ENCODE results near the gene BIN1.
A peak's percentile ranks its signal among the peaks of the same experiment; 100 is the strongest.

Gene BIN1

GRCh38 chr2:127101048-127101611 lies 5.8 kb downstream of the BIN1 start:
- H3K27ac Mint-ChIP-seq, result peak overlapping the region in 1 of 2 donors; percentile 1
- ATAC-seq (no peak), DNase-seq (no peak)
- no peaks in the 10 kb centered on the region for H3K9me3 Mint-ChIP-seq
- H3K4me1 Mint-ChIP-seq, result peaks cover 13% of the 10 kb centered on the region
- H3K4me3 Mint-ChIP-seq, result no peak overlapping the region
- H3K27me3 Mint-ChIP-seq, result peaks cover 11% of the 10 kb centered on the region

GRCh38 chr2:127100251-127101047 lies 6.5 kb downstream of the BIN1 start:
- Mint-ChIP-seq H3K4me3 (no peak overlapping the region), H3K4me1 (peaks cover 11% of the 10 kb centered on the region), H3K27me3 (peaks cover 10% of the 10 kb centered on the region), H3K27ac (no peak overlapping the region), H3K9me3 (no peaks in the 10 kb centered on the region)
- ATAC-seq (no peak), DNase-seq (no peak)

DNA sequence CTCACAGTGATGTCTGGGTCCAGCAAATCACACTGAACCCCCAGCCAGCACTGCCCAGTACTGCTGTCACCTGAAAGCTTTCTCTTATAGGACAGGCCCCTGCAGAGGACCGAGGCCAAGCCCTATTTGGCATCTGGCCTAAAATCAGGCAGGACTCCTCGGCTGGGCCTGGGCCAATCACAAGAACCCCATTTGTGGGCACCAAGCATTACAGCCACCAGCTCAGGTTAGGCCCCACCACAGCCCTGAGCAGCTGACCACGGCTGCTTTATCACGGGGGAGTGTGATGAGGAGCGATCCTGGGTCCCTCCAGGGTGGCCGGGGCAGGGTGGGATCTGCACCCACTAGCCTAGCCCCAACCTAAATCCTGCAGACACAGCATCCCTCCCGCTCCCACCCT lies 8.2 kb downstream of the BIN1 start:
- Mint-ChIP-seq H3K4me1 (peaks cover 14% of the 10 kb centered on the region), H3K27ac (peak overlapping the region in 1 of 2 donors; percentile 75), H3K9me3 (no peaks in the 10 kb centered on the region), H3K4me3 (no peak overlapping the region), H3K27me3 (no peaks in the 10 kb centered on the region)
- ATAC-seq (no peak), DNase-seq (no peak)

GRCh38 chr2:127097841-127098651 lies 8.9 kb downstream of the BIN1 start:
- H3K27ac Mint-ChIP-seq, result peak overlapping the region in 1 of 2 donors; percentile 75
- DNase-seq (no peak), ATAC-seq (no peak)
- H3K27me3 Mint-ChIP-seq, result no peaks in the 10 kb centered on the region
- no peaks in the 10 kb centered on the region for H3K9me3 Mint-ChIP-seq
- H3K4me3 Mint-ChIP-seq, result no peak overlapping the region
- peaks cover 21% of the 10 kb centered on the region for H3K4me1 Mint-ChIP-seq

DNA sequence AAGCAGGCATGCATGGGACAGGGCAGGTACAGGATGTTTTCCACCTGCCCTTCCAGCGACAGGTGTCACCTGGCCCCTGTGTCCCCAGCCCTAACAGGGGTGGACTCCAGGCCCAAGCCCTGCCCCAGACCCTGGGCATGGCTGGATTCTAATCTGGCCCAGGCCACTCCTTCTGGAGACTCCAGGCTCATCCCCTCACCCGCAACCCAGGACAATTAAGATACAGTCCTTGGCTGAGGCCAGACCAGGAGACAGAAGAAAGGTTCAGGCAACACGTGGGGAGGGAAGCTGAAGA lies 9.5 kb downstream of the BIN1 start:
- no peak overlapping the region for H3K27ac Mint-ChIP-seq
- peak; percentile 10 for ATAC-seq
- no peaks in the 10 kb centered on the region for H3K27me3 Mint-ChIP-seq
- no peak overlapping the region for H3K4me3 Mint-ChIP-seq
- H3K9me3 Mint-ChIP-seq, result no peaks in the 10 kb centered on the region
- no peak for DNase-seq
- H3K4me1 Mint-ChIP-seq, result peaks cover 27% of the 10 kb centered on the region

- no peak for DNase-seq
- H3K4me1 Mint-ChIP-seq, result peaks cover 28% of the 10 kb centered on the region
- ATAC-seq, result no peak
Measured at GRCh38 chr2:127096718-127097470, 10.1 kb downstream of the BIN1 start.

DNA sequence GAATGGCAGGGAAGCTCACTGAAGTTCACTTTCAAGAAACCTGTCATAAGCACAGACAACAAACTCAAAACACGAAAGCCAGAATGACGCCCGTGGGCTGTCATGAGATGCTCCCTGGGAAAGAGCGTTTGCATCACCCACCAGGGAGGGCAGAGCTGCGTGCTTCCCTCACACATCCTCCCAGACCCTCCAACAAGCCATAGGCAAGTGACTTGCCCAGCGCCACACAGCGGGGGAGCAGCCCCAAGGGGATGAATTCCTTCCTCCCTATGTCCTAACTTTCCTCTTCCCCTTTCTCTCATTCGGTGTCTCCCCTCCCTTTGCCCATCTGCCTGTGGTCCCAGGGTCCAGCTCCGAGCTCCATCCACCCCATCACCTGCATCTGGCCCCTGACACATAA lies 10.7 kb downstream of the BIN1 start:
- Mint-ChIP-seq H3K27ac (no peak overlapping the region), H3K4me3 (no peak overlapping the region), H3K9me3 (no peaks in the 10 kb centered on the region), H3K4me1 (peaks cover 28% of the 10 kb centered on the region), H3K27me3 (no peaks in the 10 kb centered on the region)
- DNase-seq (no peak), ATAC-seq (no peak)

More at GRCh38 chr2:127096718-127097470, 10.1 kb downstream of the BIN1 start:
- Mint-ChIP-seq H3K4me3 (no peak overlapping the region), H3K27ac (no peak overlapping the region), H3K9me3 (no peaks in the 10 kb centered on the region), H3K27me3 (no peaks in the 10 kb centered on the region)

DNA sequence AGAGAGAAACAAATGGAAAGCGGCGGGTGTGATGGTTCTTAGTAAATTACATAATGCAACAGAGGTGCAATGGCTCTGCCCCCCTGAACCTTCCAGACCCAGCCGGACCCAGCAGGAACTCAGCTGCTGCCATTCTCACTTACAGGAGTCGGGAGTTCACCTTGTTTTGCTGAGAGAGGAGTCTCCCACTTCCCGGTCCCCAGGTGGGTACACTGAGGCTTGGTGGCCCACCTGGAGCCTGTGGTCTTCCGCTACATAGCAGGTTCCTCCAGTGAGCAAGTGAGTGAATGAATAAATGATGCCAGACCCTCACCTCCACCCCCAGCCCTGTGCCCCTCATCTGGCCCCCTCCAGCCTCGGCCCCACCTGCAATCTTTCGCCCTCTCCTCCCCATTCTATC lies 11.2 kb downstream of the BIN1 start:
- ATAC-seq, result no peak
- no peak overlapping the region for H3K4me3 Mint-ChIP-seq
- no peak overlapping the region for H3K27ac Mint-ChIP-seq
- no peak for DNase-seq
- H3K4me1 Mint-ChIP-seq, result peaks cover 28% of the 10 kb centered on the region
- no peaks in the 10 kb centered on the region for H3K9me3 Mint-ChIP-seq
- no peaks in the 10 kb centered on the region for H3K27me3 Mint-ChIP-seq

DNA sequence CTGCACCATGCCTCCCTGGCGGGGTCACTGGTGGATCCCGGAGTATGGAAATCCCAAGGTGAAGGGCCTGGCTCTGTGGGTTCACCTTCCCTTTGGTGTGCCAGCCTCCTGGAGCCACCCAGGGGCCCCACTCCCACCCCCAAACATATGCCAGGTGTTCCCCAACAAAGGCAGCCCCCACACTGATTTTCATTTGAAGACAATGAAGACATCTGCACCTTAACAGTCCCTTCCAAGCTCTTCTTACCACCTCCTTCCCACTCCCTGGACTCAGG lies 11.7 kb downstream of the BIN1 start:
- peaks cover 28% of the 10 kb centered on the region for H3K4me1 Mint-ChIP-seq
- no peaks in the 10 kb centered on the region for H3K27me3 Mint-ChIP-seq
- ATAC-seq (no peak), DNase-seq (no peak)
- H3K4me3 Mint-ChIP-seq, result no peak overlapping the region
- no peaks in the 10 kb centered on the region for H3K9me3 Mint-ChIP-seq
- peak overlapping the region in 1 of 2 donors; percentile 37 for H3K27ac Mint-ChIP-seq

DNA sequence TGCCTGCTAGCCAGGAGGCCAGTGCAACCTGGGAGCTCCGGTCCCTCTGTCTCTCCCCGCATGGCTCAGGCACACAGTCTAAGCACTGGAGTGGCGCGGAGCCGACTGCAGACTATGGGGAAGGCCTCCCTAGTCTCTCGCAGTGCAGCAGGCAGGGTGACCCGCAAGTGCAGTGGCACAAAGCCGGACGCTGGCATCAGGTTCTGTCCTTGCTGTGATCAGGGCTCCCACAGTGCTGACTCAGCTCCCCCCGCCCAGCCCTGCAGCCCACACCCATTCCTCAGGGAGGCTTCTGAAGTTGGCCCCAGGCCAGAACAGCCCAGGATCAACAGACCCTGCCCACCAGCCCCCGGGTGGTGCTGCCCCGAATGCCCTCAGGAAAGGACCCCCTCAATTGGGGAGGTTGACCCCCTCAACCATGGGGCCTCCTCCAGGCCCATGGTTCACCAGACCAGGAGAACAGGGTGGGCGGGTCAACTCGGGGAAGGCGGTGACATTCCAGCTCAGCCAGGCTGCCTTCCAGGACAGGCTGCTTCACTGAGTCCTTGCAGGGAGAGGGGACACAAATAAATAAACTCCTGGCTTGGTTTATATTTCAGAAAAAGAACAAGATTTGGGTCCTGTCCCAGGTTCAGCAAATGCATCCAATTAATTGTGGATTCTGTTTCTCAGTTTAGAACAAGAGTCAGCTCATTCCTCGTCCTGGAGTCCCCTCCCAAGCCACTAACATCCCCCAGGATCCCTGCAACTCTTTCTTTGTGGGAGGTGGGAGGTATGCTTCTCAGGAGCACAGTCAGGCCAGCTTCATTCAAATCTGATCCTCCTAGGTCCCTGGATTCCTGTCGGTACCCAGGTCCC lies 12.2 kb downstream of the BIN1 start:
- Mint-ChIP-seq H3K27me3 (no peaks in the 10 kb centered on the region), H3K4me1 (peaks cover 28% of the 10 kb centered on the region), H3K27ac (peak overlapping the region in 1 of 2 donors; percentile 37), H3K9me3 (no peaks in the 10 kb centered on the region), H3K4me3 (no peak overlapping the region)
- DNase-seq, result no peak
- ATAC-seq, result no peak

GRCh38 chr2:127093648-127094210 lies 13.2 kb downstream of the BIN1 start:
- Mint-ChIP-seq H3K4me1 (peaks cover 28% of the 10 kb centered on the region), H3K27ac (no peak overlapping the region), H3K4me3 (no peak overlapping the region), H3K9me3 (no peaks in the 10 kb centered on the region), H3K27me3 (no peaks in the 10 kb centered on the region)
- no peak for ATAC-seq
- no peak for DNase-seq

DNA sequence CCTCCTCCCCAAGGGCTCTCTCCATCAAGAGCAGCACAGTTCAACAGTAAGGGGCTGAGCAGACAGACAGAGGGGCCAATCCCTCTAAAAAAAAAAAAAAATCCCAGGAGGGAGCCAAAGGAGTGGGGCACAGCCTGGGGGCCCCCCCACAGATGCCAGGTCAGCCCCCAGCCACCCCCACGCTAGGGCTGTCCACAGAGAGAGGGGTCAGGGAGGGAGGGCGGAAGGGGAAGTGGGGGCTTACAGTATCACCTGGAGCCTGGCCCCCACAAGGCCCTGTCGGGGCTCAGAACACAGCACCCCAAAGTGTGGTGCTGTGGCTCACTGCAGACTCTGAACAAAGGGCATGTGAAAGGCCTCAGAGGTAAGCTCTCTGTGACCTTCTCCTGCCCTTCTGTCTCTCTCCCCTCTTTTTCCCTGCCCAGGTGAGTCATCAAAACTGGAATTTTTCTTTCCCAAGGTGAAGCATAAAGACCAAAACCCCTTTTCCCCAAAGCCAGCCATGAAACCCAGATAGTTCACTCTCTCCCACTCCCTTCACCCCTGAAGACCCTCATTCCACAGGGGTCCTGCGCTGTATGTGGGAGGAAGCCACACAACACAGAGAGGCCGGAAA lies 13.9 kb downstream of the BIN1 start:
- Mint-ChIP-seq H3K27ac (no peak overlapping the region), H3K27me3 (no peaks in the 10 kb centered on the region), H3K4me3 (no peak overlapping the region), H3K4me1 (peaks cover 25% of the 10 kb centered on the region), H3K9me3 (no peaks in the 10 kb centered on the region)
- DNase-seq (no peak), ATAC-seq (peak; percentile 26)

GRCh38 chr2:127092306-127092705 lies 14.6 kb downstream of the BIN1 start:
- DNase-seq (no peak), ATAC-seq (no peak)
- Mint-ChIP-seq H3K27ac (no peak overlapping the region), H3K9me3 (no peaks in the 10 kb centered on the region), H3K27me3 (no peaks in the 10 kb centered on the region), H3K4me3 (no peak overlapping the region), H3K4me1 (peaks cover 28% of the 10 kb centered on the region)

- H3K27me3 Mint-ChIP-seq, result no peaks in the 10 kb centered on the region
- no peak for DNase-seq
- H3K4me3 Mint-ChIP-seq, result no peak overlapping the region
- peaks cover 32% of the 10 kb centered on the region for H3K4me1 Mint-ChIP-seq
- ATAC-seq, result peak; percentile 19
- H3K9me3 Mint-ChIP-seq, result no peaks in the 10 kb centered on the region
- no peak overlapping the region for H3K27ac Mint-ChIP-seq
Measured at GRCh38 chr2:127091886-127092285, 15.1 kb downstream of the BIN1 start.

Data from stimulated activated naive CD8-positive, alpha-beta T cell treated with anti-CD3 and anti-CD28 coated beads, Interleukin-15, amount 100 ng/mL, for 72 hours (primary cell).